ENCODE results near the gene LGI1.

LGI1 gene

DNA sequence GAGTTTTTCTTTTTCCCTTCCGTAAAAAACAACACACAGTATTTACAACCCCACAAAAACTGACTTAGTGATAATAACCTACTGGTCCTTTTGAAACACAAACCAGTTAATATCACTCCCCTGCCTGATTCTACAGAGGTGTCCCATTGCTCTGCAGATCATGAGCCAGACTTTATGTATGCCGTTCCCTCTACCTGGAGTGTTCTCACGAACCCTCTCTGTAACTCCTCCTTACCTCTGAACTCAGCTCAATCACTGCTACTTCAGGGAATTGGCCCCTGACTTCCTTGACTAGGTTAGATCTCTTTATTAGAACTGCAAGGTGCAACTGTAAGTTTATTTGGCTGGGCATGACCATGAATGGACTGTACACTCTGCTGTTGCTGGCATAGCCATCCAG is 1.6 kb upstream of the LGI1 start:
- DNase-seq, result no peak

DNA sequence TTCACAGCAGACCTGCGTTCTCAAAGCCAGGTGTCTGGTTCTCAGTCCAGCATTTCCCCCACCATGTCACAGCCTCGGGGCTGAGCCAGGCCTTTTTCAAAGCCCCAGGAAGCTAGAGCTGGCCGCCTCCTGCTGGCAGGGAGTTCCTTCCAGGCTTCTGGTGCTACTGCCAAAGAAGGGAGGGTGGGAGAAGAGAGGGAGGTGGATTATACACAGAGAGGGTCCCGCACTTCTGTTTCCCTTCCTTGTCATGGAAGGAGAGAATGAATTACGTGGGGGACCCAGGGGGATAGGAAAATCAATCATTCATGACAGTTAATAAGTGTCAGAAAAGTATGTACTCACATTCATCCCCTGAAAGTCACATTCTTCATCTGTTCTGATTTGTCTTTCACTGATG is 600 bp upstream of the LGI1 start:
- no peak for DNase-seq

DNA sequence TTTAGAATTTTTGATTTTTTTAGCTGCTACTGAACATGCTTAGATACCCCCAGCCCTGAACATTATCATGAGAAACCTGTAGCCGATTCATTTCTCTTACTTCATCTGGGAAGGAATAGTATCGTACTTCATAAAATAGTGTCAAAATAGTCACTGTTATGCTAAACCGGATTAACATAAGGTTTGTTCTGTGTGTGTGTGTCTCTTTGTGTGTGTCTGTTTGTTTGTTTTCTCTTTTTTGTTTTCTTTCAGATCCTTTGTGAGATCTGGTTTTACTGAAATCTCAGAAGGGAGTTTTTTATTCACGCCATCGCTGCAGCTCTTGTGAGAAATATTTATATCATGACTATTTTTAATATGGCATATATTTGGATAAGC is 761 bp downstream of the LGI1 start:
- DNase-seq, result no peak

DNA sequence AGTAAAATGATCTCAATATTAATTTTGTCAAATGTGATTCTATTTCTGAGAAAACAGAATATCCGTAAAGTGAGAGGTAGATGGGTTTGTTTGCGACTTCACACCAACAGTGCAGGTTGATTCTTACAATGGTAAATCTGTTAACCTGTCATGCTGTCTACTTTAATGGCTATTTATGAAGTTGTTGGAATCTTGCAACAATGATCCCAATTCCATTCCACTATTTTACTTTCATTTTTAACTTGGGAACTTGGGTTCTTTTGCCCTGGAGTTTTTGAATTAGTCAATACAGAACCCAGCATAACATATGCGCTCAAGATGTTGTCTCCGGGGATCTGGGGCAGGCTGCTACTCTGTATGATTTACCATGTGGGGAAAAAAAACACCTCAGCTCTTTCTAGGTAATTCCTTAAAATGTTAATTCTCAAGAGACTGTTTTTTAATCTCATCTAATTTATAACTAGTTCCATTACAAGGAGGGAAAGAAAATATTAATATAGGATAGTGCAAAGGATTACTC is 1.2 kb downstream of the LGI1 start:
- no peak for DNase-seq

DNA sequence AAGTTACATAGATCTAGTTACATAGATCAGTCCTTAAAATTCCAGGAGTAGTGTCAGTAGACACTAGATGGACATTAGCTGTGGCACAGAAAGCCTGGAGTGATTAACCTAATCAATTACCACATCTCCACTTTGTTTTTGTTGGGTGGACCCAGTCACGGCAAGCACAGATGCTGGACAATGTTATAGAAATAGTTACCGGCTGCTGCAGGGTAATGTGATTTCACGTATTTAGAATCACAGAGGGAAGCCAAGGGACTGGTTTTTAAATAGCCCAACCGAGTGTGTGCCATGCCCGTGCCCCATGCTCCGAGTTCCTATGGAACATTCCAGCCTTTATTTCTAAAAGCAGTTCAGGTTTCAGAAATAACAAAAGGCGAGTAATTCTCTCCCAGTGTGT is 2.8 kb downstream of the LGI1 start:
- no peak for DNase-seq

DNA sequence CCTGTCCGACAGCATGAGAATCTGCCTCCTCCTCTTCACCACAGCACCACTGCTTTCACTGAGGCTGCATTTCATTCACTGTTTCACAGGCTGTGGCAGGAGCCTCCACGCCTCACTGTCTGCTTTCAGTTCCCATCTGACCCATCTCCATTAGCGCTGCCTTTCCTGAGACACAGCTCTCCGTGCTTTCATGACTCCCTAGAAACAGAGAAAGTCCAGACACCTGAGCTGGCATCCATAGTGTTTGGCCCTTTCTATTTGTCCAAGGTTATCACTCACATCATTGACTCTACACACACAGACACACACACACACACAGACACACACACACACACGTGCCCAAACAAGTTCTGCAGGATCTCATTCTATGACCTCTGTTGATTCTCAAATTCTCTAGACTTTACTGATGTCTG is 5.2 kb downstream of the LGI1 start:
- DNase-seq, result no peak

DNA sequence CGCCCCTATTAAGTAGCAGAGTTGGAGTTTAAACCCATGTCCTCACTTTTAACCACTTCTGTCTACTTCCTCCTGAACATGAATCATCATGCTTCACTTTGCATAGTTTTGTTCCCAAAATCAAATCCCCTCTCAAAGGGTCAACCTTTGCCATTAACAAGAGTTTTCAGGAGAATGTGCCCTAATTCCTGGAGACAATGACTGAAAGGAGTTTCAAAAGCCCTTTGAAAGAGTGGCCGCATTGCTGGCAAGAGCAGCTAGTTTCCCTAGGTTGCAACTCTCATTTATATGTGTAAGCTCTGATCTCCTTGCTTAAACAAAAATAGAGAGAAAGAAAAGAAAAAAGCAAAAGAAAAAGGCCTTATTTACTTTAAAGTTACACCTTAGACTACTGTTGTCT is 9.2 kb downstream of the LGI1 start:
- no peak for DNase-seq

DNA sequence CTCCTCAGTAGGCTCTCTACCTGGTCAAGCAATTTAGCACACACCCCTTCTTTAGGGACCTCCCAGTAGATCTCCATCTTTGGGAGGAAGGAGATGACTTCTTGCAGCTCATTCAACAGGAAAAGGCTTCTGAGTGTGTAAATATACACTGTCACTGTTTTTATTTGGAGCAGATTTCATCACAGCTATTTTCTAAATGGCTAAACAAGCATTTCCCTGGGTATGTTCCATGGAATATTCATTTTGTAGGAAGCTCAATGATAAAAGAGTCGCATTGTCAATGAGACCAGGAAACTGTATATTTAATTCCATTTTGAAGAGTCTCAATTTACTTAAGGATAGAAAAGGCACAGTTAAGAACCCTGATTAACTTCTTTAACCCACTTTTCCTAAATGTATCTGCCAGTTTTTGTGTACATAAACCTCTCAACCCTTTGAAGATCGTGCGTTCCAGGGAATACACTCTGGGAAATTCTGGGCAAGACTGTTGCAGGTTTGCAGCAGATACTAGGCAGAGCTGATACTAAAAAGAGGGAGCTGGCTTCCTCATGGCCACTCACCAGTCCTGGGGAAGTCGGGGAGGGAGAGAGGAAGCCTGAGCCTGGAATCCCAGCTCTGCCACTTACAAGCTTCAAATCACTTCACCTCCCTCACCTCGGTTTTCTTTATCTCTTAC is 10.1 kb downstream of the LGI1 start:
- DNase-seq, result no peak

DNA sequence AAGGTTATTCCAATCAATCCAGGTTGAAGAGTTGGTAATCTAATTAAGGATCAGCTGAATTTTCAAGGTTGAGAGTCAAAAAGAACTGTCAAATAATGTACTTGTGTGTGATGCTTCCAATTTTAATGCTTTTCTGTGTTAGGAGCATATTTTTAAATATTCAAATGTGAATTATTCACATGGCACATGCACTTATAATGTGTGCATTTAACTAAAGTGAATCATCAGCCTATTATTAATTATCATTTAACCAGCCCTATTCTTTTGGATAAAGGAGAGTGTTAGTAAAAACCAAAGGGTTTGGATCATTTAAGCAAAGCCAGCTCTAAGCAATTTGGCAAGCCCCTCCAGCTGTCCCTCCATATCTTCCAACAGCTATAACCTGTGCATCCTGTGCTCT is 11.2 kb downstream of the LGI1 start:
- no peak for DNase-seq

DNA sequence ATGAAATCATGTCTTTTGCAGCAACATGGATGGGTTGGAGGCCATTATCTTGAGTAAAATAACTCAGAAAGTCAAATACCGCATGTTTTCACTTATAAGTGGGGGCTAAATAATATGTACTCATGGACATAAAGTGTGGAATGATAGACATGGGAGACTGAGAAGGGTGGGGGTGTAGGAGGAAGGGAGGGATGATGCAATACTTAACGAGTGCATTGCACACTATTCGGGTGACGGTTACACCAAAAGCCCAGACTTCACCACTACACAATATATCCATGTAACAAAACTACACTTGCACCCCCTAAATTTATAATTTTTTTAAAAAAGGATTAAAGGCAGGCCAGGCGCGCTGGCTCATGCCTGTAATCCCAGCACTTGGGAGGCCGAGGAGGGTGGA is 13.6 kb downstream of the LGI1 start:
- no peak for DNase-seq

DNA sequence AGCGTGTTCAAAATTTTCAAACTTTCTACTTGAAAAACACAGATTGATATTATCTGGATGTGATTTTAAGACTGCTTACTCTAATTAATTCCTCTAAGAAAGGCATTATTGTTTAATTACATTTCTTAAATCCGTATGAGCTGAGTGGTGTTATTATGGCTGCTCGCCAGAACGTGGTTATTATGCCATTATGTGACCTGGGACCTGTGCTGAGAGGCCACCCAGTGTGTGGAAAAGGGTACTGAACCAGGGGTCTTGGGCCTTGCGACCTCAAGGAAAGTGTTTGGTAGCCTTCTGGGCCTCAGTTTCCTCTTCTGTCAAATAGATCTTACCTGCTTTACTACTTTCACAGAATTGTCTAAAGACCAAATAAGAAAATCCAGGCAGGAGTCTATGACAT is 15.4 kb downstream of the LGI1 start:
- DNase-seq, result no peak

DNA sequence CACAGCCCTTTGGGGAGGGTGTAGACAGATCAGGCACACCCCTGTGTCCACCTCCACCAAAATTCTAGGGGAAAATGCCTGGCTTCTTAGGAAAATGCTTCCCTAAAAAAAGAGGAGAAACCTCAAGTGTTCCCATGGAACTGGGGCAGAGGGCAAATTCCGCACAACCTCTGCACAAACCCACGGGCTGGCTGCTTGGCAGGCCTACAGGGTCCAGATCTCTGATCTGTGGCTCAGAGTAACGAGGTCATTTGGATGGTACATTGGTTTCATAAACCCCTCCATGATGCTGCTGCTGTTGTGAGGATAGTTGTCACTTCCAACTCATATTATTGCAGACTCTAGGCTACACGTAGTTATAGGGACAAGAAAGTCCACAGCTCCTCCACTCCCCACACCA is 16.0 kb downstream of the LGI1 start:
- no peak for DNase-seq

DNA sequence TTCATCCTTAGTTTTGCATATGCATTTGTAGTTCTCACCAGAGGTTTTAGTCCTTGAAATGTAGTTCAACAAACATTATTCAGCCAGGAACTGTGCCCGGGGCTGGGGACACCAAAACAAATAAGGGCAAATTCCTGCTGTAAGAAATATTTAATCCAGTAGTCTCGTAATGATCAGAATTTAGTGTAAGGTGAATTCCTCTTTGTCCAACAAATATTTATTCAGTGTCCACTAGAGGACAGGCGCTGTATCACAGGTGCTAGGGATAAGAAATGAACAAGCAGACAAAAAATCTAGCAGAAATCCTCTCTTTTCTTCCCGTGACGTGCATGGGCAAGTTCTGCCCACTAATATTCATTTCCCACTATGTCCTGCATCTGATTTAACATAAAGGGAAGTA is 17.6 kb downstream of the LGI1 start:
- DNase-seq, result no peak

DNA sequence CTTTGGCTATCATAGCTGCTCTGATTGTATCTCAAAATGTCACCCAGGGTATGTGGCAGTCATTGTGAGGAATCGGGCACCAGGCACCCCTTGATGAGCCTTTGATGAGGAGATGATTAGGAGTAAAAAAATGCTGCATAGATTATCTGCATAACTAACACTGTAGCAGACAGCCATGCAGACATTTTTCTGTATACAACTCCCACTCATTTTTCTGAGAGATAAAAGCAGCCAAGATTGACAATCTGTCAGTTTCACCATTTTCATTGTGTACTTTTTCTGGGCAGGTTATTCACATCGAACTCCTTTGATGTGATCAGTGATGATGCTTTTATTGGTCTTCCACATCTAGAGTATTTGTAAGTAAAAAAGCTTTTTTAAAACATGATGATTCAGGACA is 19.4 kb downstream of the LGI1 start:
- DNase-seq, result no peak

DNA sequence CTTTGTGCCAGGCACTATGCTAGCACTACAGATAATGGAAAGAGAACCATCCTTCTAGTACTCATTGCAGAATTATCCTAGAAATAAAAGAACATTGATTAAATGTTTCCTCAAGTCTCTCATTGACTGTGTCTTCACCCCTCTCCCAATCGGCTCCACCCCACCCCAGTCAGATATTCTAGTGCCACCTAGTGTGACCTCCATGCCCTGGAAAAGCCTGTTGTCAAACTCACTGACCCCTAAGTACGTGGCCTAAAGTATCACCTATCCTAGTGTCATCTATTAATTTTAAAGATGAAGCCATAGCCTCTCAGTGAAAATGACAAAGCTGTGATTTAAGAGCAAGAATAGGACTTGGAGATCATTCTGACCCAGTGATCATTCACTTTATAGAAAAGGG is 26.3 kb downstream of the LGI1 start:
- DNase-seq, result no peak

DNA sequence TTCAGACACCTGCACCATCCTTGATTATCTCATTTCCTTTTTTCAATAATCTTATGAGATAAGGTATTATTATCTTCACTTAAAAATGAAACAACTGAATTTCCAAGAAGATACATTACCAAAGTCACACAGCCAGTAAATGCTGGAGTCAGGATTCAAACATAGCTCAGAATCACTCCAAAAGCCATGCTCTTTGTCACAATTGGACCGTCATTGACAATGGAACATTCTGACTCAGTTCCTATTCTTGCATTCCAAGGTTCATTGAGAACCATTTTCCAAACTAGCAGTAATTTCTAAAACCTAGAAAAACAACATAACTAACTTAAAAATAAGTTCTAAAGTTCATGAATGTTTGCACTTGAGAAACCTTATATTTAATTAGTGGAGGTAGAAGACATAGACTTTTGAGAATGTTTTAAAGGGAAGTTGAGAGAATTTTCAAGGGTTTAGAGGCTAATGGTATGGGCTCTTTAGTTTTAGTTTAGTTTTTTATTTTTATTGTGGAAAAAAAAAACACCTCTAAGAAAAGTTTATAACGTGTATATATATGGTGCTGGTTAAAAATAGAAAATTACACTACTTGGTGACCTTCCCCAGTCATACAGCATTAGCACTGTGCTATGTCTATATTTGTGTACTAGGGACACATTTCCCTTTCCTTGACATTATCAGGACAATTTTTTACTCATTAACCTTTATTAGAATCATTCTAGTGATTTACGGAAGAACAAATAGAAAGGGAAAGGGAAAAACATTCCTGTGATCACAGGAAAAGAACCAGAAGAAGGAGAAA is 30.9 kb downstream of the LGI1 start:
- no peak for DNase-seq

DNA sequence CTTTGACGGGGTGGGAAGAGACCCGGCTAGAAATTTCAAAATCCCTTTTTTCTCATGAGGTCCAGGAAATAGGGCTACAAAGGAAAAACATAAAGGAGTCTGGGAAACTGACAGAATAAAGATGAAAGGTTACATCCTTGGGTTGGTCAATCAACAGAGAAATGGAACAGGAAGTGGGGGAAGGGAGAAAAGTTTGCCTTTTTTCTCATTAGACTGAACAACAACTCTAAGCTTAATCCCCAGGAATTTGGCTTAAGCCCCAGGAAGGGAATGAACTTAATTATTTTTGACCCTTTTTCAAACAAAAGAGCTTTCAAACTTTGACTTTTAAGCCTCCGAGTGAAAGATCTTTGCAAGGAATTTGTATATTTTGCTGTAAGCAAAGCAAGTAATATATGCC is 32.7 kb downstream of the LGI1 start:
- DNase-seq, result no peak

DNA sequence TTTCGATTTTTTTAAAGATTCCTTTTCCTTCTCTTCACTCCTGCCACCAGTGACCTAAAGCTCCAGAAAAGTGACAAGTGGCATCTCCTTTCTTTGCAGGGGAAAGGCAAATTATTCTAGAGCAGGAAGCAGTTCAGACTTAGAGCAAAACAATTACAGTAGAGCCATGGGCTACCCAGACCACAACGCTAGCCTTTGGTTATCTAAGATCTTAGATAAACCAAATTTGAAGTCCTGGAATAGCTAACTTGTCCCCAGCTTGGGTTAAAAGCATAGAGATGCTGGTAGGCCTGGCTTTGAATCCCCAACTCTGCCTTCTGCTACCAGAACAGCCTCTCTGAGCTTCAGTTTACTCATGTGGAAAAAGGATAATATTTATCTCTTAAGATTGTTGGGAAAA is 38.4 kb downstream of the LGI1 start:
- no peak for DNase-seq

DNA sequence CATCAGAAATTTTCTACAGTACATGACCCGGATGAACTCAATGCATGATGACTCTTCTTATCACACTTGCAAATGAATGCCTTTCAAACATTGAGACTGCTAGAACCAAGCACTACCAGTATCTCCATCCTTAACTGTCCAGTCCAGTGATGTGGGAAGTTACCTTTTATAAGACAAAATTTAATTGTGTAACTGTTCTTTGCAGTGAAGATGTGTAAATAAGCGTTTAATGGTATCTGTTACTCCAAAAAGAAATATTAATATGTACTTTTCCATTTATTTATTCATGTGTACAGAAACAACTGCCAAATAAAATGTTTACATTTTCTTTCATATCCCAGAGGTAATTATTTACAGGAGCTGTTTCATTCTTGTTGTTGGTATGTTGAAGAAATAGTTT is 40.1 kb downstream of the LGI1 start:
- no peak for DNase-seq

DNA sequence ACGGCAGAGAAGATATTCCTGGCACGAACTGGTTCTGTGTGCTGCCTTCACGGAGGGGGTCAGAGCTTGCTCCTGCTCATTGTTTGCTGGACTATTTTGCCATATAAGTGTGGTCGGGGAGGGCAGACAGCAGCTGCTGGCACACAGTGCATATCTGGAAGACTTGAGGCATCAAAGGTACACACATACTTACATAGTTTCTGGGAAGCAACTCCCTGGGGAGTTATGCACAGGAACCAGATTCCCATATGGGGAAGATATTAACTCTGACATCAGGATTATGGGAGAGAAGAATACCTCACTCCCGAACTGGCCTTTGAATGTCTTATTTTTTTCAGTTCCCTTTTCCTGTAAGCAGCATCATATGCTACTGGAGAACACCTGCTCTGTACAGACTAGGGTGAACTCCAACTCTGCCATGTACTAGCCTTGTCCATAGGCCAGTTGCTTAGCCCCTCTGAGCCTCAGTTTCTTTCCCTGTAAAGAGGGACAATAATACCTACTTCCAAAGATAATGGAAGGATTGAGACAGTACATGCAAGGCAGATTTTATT is 41.5 kb downstream of the LGI1 start:
- no peak for DNase-seq

DNA sequence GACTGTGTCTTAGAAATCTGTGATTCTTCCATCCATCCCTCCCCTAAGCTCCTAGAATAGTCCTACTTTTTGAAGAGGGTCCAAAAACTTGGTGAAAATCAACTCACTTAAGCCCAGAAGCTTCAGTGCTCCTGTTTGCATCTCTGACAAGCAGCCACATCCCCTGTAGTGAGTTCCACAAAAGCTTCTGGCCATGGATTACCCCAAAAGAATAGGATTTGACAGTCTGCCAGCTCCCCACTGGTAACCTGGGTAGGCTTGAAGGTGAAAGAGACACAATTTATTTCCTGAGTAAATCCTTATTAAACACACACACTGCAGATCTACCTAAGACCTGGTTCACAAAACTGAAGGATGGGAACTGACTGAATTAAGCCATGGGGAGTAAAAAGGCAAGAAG is 46.5 kb downstream of the LGI1 start:
- no peak for DNase-seq

DNA sequence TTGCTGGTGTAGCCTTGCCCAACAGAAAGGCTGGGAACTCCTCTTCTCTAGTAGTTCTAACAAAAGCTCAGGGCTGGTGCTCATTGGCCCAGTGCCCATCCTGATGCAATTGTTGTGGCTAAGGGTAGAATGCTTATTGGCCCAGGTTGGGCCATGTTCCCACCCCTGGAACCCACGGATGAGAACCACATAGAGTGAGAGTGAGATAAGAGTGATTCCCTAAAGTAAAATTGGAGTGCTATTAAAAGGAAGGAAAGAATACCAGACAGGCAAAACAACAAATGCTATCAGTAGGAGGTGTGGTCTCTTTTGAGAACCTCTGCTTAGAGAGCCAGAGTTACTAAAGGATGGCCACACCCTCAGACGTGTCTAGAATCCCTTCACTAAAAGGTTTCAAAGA is 49.2 kb downstream of the LGI1 start:
- DNase-seq, result no peak

DNA sequence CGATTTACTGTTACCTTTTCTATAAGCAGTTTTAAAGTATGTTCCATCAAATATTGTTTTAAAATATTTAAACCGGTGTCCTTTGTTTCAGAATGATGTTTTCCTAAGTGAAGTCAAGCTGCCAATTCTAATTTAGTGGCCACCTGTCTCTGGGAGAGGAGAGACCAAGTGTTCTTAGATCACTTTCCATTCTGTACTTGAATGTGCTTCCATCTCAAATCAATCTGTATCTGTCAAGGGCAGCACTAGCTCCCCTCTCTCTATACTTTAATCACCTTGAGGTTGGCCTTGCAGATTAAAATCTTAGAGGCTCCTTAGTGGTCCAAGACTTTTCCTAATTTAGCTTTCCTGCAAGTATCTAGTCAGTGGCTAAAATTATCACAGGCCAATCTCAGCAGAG is 49.6 kb downstream of the LGI1 start:
- no peak for DNase-seq

DNA sequence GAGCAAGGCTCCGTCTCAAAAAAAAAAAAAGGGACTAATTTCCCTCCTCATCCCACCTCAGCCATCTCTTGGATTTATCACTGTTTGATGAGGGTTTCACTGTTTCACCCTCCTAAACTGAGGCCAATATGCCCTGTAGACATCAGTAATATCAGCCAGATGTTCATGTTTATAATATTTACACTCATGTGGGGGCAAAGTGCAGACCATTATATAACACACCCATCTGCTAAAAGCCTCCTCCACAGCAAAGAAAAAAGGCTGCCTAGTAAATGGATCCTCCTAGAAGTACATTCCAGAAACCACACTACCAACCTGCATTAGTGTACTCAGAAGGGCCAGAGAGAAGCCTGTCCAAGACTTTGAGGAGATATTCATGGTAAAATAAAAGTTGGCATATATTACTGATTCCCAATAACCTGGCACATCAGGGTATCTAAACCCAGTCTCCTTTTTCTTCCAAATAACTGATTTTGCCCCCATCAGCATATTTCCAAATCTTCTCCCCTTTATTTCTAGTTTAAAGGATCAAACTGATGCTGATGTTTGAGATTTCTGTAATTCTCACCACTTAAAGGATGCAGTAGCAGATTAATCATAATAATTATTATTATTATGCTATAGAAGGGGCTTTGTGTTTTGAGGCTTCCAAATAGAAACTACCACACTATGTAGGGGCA is 55.1 kb downstream of the LGI1 start:
- DNase-seq, result no peak

Data from stimulated activated CD8-positive, alpha-beta memory T cell treated with anti-CD3 and anti-CD28 coated beads, Interleukin-4, amount 100 ng/mL, for 48 hours (primary cell).